Measurements from ENCODE around the gene KCNA10. TPM values are rescaled to one million over a fixed set of nuclear protein-coding genes. Genes with fewer than 3 reads are reported as not detected.

Gene KCNA10
- total RNA-seq, 1 experiment from 2014 or later = not detected

DNA sequence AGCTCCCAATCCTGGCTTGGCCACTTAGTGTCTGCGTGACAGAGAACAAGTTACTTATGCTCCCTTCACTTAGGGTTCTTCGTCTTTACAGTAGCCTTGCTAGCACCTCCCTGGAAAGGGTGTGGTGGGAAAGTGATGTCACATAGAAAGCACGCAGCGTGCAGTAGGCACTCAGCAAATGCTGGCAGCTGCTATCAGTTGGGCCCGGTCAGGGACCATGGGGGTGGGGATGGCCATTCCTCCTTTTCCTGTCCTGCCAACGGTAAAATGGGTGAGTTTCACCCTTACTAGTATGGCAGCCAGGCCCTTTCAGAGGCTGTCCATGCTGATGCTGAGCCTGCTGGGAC lies 6.2 kb upstream of the KCNA10 start:
- no peak overlapping the region for H4K91ac ChIP-seq (ENCODE audit: insufficient read length, low read depth, low read length)
- H3K79me1 ChIP-seq (ENCODE audit: insufficient read depth, low read depth, low read length, poor library complexity, severe bottlenecking) = no peaks in the 10 kb centered on the region
- H3K9ac ChIP-seq (ENCODE audit: extremely low read depth, insufficient read length, low read length) = no peak overlapping the region
- no peak overlapping the region for H3K27ac ChIP-seq (ENCODE audit: insufficient read length, low read depth, low read length)
- no peaks in the 10 kb centered on the region for H3K4me1 ChIP-seq (ENCODE audit: insufficient read depth, low read length)
- Mint-ChIP-seq H3K4me1 (peaks cover 2 to 4% of the 10 kb centered on the region in 2 experiments; a peak in 1 of 4 replicates), H3K4me3 (no peak overlapping the region), H3K27ac (no peak overlapping the region), H3K9me3 (no peaks in the 10 kb centered on the region; a peak in 1 of 5 replicates), H3K36me3 (ENCODE audit: insufficient read depth in 1 of 3, low read depth in 3 of 3) (no peaks in the 10 kb centered on the region; a peak in 1 of 7 replicates), H3K27me3 (ENCODE audit: low read depth) (peaks cover 67% of the 10 kb centered on the region)
- no peaks in the 10 kb centered on the region for H3K79me2 ChIP-seq (ENCODE audit: insufficient read depth, low read length)
- no peak overlapping the region for H2BK120ac ChIP-seq (ENCODE audit: low read depth, low read length, poor library complexity, severe bottlenecking)
- no peak for DNase-seq
- H4K5ac ChIP-seq (ENCODE audit: insufficient read length, low read depth, low read length) = no peak overlapping the region
- H3K14ac ChIP-seq (ENCODE audit: insufficient read depth, low read length) = no peak overlapping the region
- H3K23me2 ChIP-seq (ENCODE audit: insufficient read length, low read depth, low read length, poor library complexity, severe bottlenecking) = no peaks in the 10 kb centered on the region
- H2AK5ac ChIP-seq (ENCODE audit: insufficient read length, low read length) = no peak overlapping the region
- H2BK15ac ChIP-seq (ENCODE audit: low read depth, low read length) = no peak overlapping the region
- H3K4me2 ChIP-seq (ENCODE audit: insufficient read depth, insufficient read length, low read length) = no peak overlapping the region
- H3K9me3 ChIP-seq (ENCODE audit: control insufficient read depth, low read depth, low read length) = no peaks in the 10 kb centered on the region
- TF ChIP-seq, protein P1, sequence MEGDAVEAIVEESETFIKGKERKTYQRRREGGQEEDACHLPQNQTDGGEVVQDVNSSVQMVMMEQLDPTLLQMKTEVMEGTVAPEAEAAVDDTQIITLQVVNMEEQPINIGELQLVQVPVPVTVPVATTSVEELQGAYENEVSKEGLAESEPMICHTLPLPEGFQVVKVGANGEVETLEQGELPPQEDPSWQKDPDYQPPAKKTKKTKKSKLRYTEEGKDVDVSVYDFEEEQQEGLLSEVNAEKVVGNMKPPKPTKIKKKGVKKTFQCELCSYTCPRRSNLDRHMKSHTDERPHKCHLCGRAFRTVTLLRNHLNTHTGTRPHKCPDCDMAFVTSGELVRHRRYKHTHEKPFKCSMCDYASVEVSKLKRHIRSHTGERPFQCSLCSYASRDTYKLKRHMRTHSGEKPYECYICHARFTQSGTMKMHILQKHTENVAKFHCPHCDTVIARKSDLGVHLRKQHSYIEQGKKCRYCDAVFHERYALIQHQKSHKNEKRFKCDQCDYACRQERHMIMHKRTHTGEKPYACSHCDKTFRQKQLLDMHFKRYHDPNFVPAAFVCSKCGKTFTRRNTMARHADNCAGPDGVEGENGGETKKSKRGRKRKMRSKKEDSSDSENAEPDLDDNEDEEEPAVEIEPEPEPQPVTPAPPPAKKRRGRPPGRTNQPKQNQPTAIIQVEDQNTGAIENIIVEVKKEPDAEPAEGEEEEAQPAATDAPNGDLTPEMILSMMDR (conservative IDR thresholded peaks at IDR 0.05) = no peak
- no peak overlapping the region for H3K4ac ChIP-seq (ENCODE audit: low read depth, low read length)
- WGBS (ENCODE audit: extremely low coverage, insufficient read length, low lambda C conversion rate) = no CpG with 5 or more reads among the region's 6 CpGs
- H4K20me1 ChIP-seq (ENCODE audit: control insufficient read depth, insufficient read depth, insufficient read length) = no peaks in the 10 kb centered on the region
- no peak overlapping the region for H2BK20ac ChIP-seq (ENCODE audit: low read depth, low read length, poor library complexity, severe bottlenecking)
- no peak overlapping the region for H3K23ac ChIP-seq (ENCODE audit: insufficient read length, low read depth, low read length)
- H3K56ac ChIP-seq (ENCODE audit: insufficient read length, low read depth, low read length) = no peak overlapping the region
- H4K8ac ChIP-seq (replicated peaks; ENCODE audit: insufficient read length, low read depth, low read length) = no peak overlapping the region
- no peak overlapping the region for H2AFZ ChIP-seq (ENCODE audit: low read length)
- H2BK5ac ChIP-seq (ENCODE audit: insufficient read length, low read length) = no peak overlapping the region
- no peak overlapping the region for H2BK12ac ChIP-seq (ENCODE audit: insufficient read length, low read depth, low read length)
- H3T11ph ChIP-seq (ENCODE audit: low read length) = no peak overlapping the region
- no peaks in the 10 kb centered on the region; the same call in 1 of the 2 replicates for H3K27me3 ChIP-seq (ENCODE audit: insufficient read depth, low read length)
- no peak overlapping the region for H3K18ac ChIP-seq (ENCODE audit: insufficient read length, low read depth, low read length)

All from H9 (cell line).